A673 (cell line): ENCODE data around the gene RSRP1. TPM values are rescaled to one million over a fixed set of nuclear protein-coding genes. Genes with fewer than 3 reads are reported as not detected.
"Not testable (repeated sequence)": the region's sequence is repeated elsewhere in the genome, so short reads cannot be mapped to it uniquely, and the experiment has no call there.

Source experiments
- BruUV-seq: library from RNA; stranded (reverse); fragments of 400-500 nt; replicated peaks from 2 replicates; lab custom pipeline; 2021; lab: Mats Ljungman, UMichigan
- CTCF ChIA-PET: fragments of 300-600 bp; sonication (Branson Sonifier 250); formaldehyde crosslinking; loops from one replicate; lab custom pipeline; 2022; ENCODE audit warnings: antibody characterized with exemption; lab: Charles Lee
- POLR2A ChIA-PET: fragments of 300-600 bp; sonication (Branson Sonifier 250); formaldehyde crosslinking; loops from one replicate; lab custom pipeline; 2022; ENCODE audit warnings: antibody characterized with exemption; ENCODE audit not compliant: low non-redundant PET; lab: Charles Lee
- DNase-seq: peaks from one replicate; pipeline ENCODE4 v3.0.0-alpha.2; 2015; ENCODE audit warnings: low spot score
- H3K27ac ChIP-seq: fragments of 200-600 bp; sonication (generic); 2 replicates; pipeline ENCODE4 v1.5.1; 2016; ENCODE audit warnings: mixed run types, low read depth, mild to moderate bottlenecking, mixed read lengths, antibody characterized with exemption, low read length; ENCODE audit not compliant: poor library complexity, severe bottlenecking
- H3K27me3 ChIP-seq: fragments of 200-600 bp; sonication (generic); replicated peaks from 2 replicates; pipeline ENCODE4 v1.6.1; 2017; ENCODE audit warnings: mixed run types, low read depth, mild to moderate bottlenecking, mixed read lengths, antibody characterized with exemption, low read length; ENCODE audit not compliant: insufficient read depth, poor library complexity
- H3K36me3 ChIP-seq: fragments of 200-600 bp; sonication (generic); 2 replicates; pipeline ENCODE4 v1.6.1; 2016; ENCODE audit warnings: mixed run types, mild to moderate bottlenecking, mixed read lengths, antibody characterized with exemption, low read length; ENCODE audit not compliant: insufficient read depth, poor library complexity, severe bottlenecking
- H3K4me1 ChIP-seq: fragments of 200-600 bp; sonication (generic); 2 replicates; pipeline ENCODE4 v1.6.1; 2017; ENCODE audit warnings: mixed run types, mild to moderate bottlenecking, mixed read lengths, antibody characterized with exemption, low read length; ENCODE audit not compliant: insufficient read depth, poor library complexity, severe bottlenecking
- H3K4me3 ChIP-seq: fragments of 200-600 bp; sonication (generic); 2 replicates; pipeline ENCODE4 v1.5.1; 2016; ENCODE audit warnings: low read depth, mixed run types, mild to moderate bottlenecking, mixed read lengths, low read length; ENCODE audit not compliant: poor library complexity, severe bottlenecking
- H3K9me3 ChIP-seq: fragments of 200-600 bp; sonication (generic); 2 replicates; pipeline ENCODE4 v1.6.1; 2016; ENCODE audit warnings: mixed run types, low read depth, mild to moderate bottlenecking, mixed read lengths, antibody characterized with exemption, low read length; ENCODE audit not compliant: poor library complexity, severe bottlenecking
- CTCF ChIP-seq: fragments of 300-800, 200-600 bp; sonication (generic); conservative IDR thresholded peaks from 2 replicates; pipeline ENCODE4 v1.5.1; 2017; ENCODE audit warnings: low read depth, mild to moderate bottlenecking, antibody characterized with exemption, low read length, moderate library complexity, mixed read lengths
- EZH2 ChIP-seq: fragments of 200-600 bp; sonication (generic); IDR thresholded peaks from 2 replicates; pipeline ENCODE4 v1.6.1; 2017; ENCODE audit warnings: borderline replicate concordance, low read depth, mild to moderate bottlenecking, mixed read lengths, antibody characterized with exemption, low read length; ENCODE audit not compliant: poor library complexity, severe bottlenecking
- intact Hi-C: fragments of 100-400 bp; cut with micrococcal nuclease; formaldehyde crosslinking; loops from one replicate; pipeline ENCODE4 v1.10.0; 2022; ENCODE audit not compliant: unreplicated experiment
- total RNA-seq: library from RNA; stranded (reverse); gene quantifications from 2 replicates; pipeline ENCODE4 v1.2.3, GENCODE V29; 2021

Gene RSRP1
- total RNA-seq, 1 experiment from 2014 or later: 65.3 TPM

- Histone ChIP-seq H3K27ac (peak overlapping the region; percentile 74), H3K4me1 (peaks cover 18% of the 10 kb centered on the region), H3K4me3 (peak overlapping the region; percentile 49), H3K27me3 (no peaks in the 10 kb centered on the region), H3K36me3 (peaks cover 33% of the 10 kb centered on the region), H3K9me3 (no peaks in the 10 kb centered on the region)
- intact Hi-C loops: loop anchor here (2.0 kb wide), 1 partner anchor 281 kb away; no protein-coding TSS in a partner anchor
- BruUV-seq: TSS peak; percentile 62
- ChIA-PET CTCF (interaction anchor here (0.6 kb wide), 1 partner anchor 662 kb away, joined by 3 read pairs; no protein-coding TSS in a partner anchor), POLR2A (interaction anchor here (0.5 to 0.6 kb wide), 3 partner anchors 8 to 663 kb away, joined by 3 to 8 read pairs (median 4); no protein-coding TSS in a partner anchor)
- TF ChIP-seq EZH2 (no peak), CTCF (peak; percentile 82)
- peak; percentile 98 for DNase-seq
Measured at GRCh38 chr1:25239681-25240541, 7.3 kb downstream of the RSRP1 start.

GRCh38 chr1:25238046-25238445 is 9.2 kb downstream of the RSRP1 start:
- no TSS peak for BruUV-seq
- CTCF ChIA-PET: no interaction called here
- Histone ChIP-seq H3K9me3 (no peaks in the 10 kb centered on the region), H3K27ac (no peak overlapping the region), H3K4me1 (peaks cover 13% of the 10 kb centered on the region), H3K4me3 (no peak overlapping the region), H3K27me3 (no peaks in the 10 kb centered on the region), H3K36me3 (peaks cover 14% of the 10 kb centered on the region)
- no peak for DNase-seq
- no peak for TF ChIP-seq EZH2
- no peak for TF ChIP-seq CTCF
- intact Hi-C loops: no loop called here
- POLR2A ChIA-PET: no interaction called here

- DNase-seq, H3K9me3 ChIP-seq, BruUV-seq, H3K27ac ChIP-seq, H3K27me3 ChIP-seq, intact Hi-C loops, H3K36me3 ChIP-seq, POLR2A ChIA-PET, H3K4me3 ChIP-seq, CTCF ChIA-PET: not testable (repeated sequence)
- peaks cover 17% of the 10 kb centered on the region for H3K4me1 ChIP-seq
Measured at GRCh38 chr1:25236261-25236660, 11.0 kb downstream of the RSRP1 start.

GRCh38 chr1:25235411-25235810 is 11.8 kb downstream of the RSRP1 start:
- intact Hi-C loops, DNase-seq: not testable (repeated sequence)

More at GRCh38 chr1:25235411-25235810, 11.8 kb downstream of the RSRP1 start:
- H3K9me3 ChIP-seq, BruUV-seq, CTCF ChIA-PET, H3K27ac ChIP-seq, H3K27me3 ChIP-seq, POLR2A ChIA-PET, H3K4me3 ChIP-seq, H3K36me3 ChIP-seq: not testable (repeated sequence)
- H3K4me1 ChIP-seq: peaks cover 15% of the 10 kb centered on the region
